HG03066 (cell line): Measurements from ENCODE around the gene PPP6R3.
"Not testable (repeated sequence)": the region's sequence is repeated elsewhere in the genome, so short reads cannot be mapped to it uniquely, and the experiment has no call there.

Experiments used
- ATAC-seq: cut with Tn5 transposase; IDR thresholded peaks from one replicate; pipeline ENCODE4 v1.9.1; 2021; ENCODE audit warnings: low read depth; ENCODE audit not compliant: unreplicated experiment

Gene PPP6R3

DNA sequence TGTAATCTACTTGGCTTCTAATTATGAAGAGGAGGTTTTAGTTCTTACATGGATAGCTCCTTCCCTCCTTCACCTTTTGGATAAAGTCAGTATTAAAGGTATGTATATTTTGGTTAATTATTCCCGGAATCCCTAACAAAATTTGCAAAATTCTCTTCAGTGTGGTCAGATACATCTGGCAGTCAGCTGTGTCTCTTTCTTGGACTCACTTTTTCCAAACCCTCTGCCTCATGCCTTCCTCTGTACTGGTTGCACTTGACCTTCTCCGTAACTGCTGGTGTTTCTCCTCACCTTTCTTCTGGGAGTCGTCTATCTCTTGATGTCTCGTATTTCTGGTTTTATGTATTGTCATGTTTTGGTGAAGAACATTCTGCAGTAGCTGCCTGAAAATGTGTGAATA, 62.5 kb downstream of the PPP6R3 start:
- ATAC-seq = no peak

- no peak for ATAC-seq
Measured at GRCh38 chr11:68523743-68524142, 63.2 kb downstream of the PPP6R3 start.

DNA sequence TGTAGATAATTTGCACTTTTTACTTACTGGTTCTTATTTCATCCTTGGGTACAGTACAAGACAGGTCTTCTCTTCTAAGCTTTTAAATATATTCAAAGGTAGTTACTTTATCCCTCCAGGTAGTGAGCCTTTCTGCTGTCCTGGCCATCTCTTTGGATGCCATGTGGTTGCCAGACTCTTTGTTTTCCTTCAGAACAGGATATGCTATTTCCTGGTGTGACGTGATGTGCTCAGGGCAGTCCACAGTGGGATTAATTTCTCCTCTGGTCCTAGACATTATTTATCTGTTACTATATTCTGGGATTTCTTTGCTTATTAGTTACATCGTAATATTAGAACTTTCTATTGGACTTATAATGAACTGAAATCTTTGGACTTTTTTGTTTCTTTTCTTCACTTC, 63.7 kb downstream of the PPP6R3 start:
- no peak for ATAC-seq

GRCh38 chr11:68524681-68525080, 64.1 kb downstream of the PPP6R3 start:
- ATAC-seq = no peak

- no peak for ATAC-seq
Measured at GRCh38 chr11:68525336-68525735, 64.8 kb downstream of the PPP6R3 start.

DNA sequence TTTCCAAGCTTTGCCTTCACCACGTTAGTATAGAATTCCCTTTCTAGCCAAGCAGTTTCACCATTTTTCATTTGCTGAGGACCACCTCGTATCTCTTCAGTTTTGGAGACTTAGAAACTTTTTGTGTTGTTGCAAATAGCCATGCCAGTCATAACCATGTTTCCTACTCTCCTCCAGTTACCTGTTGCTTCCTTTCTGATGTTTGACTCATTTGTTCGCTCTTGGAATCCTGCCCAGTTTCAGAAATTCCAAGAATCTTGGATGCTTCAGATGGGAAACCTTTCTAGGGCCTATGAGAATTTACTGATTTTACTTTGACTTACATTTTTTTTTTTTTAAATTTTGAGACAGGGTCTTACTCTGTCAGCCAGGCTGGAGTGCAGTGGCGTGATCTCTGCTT, 65.4 kb downstream of the PPP6R3 start:
- ATAC-seq = no peak

DNA sequence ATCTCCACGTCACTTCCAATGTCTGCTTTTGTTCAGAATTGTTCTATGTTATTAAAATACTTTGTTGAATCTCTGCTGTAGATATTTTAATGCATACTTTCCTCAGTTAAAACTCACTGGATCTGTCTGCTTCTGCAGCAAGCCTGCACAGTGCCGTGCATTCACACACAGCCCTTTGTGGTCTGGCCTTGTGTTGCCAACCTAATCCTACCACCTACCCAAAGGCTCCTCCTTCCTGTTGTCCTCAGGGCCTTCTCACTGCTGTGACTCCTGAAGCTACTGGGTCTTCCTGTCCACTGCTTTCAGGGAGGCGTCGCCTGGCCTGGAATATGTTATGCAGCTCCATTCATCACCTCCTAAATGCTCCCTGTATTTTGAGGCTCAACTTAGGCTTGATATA, 67.0 kb downstream of the PPP6R3 start:
- ATAC-seq = no peak

DNA sequence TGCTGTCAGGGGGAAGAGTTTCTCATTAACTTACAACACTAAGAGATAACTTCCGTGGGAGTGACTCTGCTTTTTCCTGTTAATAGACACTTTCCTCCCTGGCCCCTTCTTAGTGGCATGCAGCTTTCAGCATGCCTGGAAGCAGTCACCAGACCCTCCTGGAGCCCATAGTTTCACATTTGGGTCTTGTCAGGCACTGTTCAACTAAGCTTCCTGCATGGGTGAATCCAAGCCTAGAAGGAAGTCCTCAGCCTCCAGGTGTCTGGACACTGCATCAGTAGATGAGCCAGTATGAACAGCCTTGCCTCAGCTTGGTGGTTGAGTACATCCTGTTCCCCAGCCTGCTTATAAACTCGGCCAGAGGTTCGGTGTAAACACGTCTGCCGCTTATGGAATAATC, 68.1 kb downstream of the PPP6R3 start:
- no peak for ATAC-seq

DNA sequence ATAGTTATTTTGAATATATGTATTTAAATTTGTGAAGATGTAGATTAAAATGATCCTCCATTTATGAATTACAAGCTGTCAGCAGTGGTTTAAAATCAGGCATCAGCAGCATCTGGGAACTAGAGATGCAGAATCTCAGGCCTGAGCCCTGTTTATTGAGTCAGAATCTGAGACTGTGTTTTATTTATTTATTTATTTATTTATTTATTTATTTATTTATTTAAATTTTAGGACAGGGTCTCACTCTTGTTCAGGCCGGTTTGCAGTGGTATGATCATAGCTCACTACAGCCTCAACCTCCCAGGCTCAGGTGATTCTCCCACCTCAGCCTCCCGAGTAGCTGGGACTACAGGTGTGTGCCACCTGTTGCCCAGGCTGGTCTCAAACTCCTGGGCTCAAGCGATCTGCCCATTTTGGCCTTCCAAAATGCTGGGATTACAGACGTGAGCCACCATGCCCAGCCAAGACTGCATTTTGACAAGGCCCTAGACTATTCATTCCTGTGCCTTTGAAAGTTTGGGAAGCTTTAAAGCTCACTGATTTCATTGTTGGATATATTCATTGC, 70.7 kb downstream of the PPP6R3 start:
- no peak for ATAC-seq

DNA sequence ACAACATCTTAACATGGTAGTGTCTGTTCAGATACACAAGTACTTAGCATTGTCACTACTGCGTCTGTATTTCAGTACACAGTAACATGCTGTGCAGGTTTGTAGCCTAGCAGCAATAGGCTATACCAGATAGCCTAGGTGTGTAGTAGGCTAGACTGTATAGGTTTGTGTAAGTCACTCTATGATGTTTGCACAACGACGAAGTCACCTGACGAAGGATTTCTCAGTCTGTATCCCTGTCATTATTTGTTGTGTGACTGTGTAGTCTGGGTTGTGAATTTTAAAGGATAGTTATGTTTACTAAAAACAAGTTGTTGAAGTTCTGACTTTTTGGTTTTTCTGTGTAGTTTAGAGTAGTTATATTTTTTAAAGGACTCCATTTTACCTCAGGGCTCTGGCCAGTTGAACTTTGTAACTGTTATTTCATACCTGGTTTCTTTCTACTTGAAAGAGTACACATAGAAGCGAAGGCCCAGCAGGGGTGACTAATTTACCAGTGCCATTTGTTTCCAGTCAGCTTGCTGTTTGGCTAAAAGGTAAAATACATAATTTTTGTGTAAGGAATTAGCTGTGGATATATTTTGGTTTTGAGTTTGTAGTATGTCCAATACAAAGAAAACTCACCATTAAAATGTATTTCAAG, 72.3 kb downstream of the PPP6R3 start:
- ATAC-seq = no peak

DNA sequence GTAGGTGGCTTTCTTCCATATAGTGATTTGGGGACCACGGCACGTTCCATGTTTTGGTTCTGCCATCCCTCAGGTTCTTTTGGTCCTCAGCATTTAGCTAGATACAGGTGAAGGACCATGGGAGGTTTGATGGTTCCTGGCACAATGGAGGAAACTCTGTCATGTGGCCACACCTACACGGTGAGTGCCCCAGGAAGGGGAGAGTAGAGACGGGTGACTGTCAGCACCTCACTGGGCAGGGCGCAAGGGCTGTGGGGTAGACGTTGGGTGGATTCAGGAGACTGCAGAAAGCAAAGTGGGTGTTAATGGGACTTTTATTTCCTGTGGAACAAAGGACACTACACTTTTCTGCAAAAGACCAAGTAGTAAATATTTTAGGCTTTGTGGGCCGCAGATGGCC, 73.4 kb downstream of the PPP6R3 start:
- ATAC-seq = no peak

GRCh38 chr11:68535098-68535497, 74.5 kb downstream of the PPP6R3 start:
- ATAC-seq = no peak

DNA sequence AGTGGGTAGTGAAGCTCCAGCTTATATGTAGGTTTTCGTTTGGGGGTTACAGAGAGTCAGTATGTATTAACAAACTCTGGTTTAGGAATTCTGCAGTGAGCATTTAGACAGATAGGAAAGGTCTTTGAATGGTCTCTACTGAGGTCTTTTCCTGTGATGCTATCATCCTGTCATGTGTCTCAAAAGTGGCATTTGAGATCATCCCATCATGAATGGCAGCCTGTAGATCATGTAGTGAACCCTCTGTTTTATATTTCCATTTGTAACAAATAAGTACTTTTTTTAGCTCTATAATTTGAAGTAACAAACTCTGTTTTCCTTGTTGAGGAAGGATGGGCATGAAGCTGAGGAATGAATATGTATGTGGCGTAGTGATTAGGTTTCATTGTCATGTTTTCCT, 76.2 kb downstream of the PPP6R3 start:
- ATAC-seq = no peak

GRCh38 chr11:68538025-68538424, 77.5 kb downstream of the PPP6R3 start:
- no peak for ATAC-seq

GRCh38 chr11:68539395-68539794, 78.8 kb downstream of the PPP6R3 start:
- ATAC-seq = no peak

DNA sequence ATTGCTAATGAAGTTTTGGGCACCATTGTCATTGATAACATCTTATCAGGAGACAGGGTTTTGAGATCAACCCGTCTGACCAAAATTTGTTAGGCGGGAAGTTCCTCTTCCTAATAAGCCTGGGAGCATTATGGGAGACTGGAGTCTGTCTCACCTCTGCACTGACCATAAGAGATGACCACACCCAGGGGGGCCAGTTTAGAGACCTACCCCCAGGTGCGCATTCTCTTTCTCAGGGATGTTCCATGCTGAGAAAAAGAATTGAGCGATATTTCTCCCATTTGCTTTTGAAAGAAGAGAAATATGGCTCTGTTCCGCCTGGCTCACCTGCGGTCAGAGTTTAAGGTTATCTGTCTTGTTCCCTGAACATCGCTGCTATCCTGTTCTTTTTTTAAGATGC, 80.0 kb downstream of the PPP6R3 start:
- ATAC-seq = not testable (repeated sequence)

- no peak for ATAC-seq
Measured at GRCh38 chr11:68541116-68541515, 80.6 kb downstream of the PPP6R3 start.

DNA sequence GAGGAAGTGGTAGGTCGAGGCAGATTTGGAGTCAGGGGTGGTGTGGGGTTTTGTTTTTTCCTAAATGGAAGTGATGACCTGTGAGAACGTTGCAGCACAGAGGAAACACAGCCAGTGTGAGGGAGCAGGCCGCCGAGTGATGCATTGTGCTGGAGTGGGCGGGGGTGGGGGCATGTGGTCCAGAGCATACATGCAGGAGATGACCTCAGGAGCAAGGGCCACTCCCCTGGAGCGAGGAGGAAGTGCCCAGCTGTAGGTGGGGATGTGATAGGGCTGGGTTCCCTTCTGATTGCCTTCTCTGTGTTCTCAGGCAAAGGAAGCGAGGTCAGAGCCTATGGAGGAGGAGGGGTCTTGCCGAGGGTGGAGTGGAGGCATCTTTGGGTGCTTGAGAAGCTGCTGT, 81.4 kb downstream of the PPP6R3 start:
- no peak for ATAC-seq

GRCh38 chr11:68542617-68543016, 82.1 kb downstream of the PPP6R3 start:
- ATAC-seq = no peak

GRCh38 chr11:68543594-68543993, 83.0 kb downstream of the PPP6R3 start:
- ATAC-seq = no peak

DNA sequence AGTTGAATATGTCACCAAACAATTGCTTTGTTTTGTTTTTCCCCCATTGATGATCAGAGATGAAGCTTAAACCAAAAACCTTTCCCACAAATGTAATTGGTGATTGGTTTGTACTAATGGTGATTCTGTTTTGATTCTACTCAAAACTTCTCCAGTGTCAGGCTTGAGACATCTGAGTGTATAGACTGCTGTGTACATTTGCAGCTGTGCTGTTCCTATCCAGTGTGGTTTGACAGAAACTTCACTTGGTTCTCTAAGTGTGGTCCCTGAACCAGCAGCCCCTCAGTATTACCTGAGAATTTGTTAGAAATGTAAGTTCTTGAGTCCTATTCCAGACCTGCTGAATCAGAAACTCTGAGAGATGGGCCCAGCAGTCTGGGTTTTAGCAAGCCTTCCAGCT, 84.8 kb downstream of the PPP6R3 start:
- ATAC-seq = no peak

DNA sequence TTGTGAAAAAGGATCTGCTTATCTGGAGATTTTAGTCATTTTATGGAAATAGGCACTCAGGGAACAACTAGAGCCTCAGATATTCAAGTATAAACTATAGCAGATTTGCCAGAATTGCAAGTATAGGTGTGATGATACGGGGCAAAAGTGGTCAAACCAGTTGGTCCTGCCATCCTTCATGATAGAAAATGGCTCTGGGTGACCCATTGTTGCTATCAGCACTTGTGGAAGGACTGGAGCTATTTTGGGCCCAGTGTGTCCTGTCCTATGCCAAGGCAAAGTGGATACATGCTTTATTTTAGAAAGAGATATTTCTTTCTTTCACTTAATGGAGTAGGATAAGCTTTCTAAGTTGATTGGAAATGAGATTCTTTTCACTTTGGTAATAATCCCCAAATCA, 85.2 kb downstream of the PPP6R3 start:
- ATAC-seq = no peak

DNA sequence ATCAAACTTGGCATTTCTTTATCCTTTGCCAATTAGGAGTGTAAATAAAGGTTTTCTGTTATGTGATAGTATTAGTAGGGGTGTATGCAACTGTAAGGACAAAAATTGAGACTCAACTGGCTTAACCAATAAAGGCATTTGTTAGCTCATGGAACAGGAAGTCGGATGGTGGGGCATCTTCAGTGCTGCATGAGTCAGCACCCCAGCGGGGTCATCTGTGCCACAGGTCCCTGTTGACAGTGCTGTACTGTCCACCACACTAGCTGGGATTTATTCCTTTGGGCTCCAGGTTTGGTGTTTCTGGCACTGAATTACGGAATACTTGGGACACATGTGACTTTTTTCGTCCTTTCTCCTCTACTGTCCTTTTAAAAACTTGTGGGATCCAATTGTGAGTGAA, 86.0 kb downstream of the PPP6R3 start:
- no peak for ATAC-seq
